HFF-Myc (cell line): ENCODE data around the gene KIF21B.

Experiments used
- DNase-seq: peaks from one replicate; pipeline ENCODE4 v3.0.0-alpha.2; 2011; ENCODE audit warnings: low read depth; ENCODE audit errors: extremely low read depth
- H3K4me3 ChIP-seq: replicated peaks from 2 replicates; pipeline ENCODE4 v1.5.1; 2011; ENCODE audit warnings: low read depth, mild to moderate bottlenecking, control low read depth, low read length
- TF ChIP-seq, protein P1 (sequence below): IDR thresholded peaks from 2 replicates; pipeline ENCODE4 v1.5.1; 2012; ENCODE audit warnings: mild to moderate bottlenecking, low read depth, low read length, control low read depth; ENCODE audit errors: missing control alignments

Gene KIF21B

DNA sequence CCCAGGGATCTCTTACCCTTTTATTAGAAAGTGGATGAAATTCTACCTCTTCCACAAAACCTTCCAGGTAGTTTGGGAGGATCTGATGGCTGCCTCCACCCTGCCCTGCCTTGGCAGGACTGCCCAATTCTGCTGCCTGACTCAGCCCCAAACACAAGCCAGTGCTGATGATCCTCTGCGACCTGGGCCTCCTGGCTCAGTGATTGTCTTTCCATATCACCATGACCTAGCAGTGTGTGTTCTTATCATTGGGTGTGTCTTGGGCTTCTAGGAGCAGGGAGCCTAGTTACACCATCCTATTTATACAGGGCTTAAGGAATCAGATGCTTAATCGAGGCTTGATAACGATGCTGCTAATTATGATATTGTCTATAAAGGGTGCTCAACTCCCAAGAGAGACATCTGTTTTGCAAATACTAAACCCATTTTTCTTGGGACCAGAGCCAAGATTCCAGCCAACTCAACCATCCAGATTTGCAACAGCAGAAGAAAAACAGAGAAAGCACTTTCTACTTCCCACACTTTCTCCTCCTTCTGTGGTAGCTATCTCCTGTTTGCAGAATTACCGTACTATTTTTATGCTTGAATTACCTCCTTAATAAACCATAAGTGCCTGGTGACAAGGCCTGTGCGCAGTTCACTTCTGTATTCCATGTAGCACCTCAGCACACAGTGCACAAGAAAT lies 36.5 kb upstream of the KIF21B start:
- TF ChIP-seq, protein P1, sequence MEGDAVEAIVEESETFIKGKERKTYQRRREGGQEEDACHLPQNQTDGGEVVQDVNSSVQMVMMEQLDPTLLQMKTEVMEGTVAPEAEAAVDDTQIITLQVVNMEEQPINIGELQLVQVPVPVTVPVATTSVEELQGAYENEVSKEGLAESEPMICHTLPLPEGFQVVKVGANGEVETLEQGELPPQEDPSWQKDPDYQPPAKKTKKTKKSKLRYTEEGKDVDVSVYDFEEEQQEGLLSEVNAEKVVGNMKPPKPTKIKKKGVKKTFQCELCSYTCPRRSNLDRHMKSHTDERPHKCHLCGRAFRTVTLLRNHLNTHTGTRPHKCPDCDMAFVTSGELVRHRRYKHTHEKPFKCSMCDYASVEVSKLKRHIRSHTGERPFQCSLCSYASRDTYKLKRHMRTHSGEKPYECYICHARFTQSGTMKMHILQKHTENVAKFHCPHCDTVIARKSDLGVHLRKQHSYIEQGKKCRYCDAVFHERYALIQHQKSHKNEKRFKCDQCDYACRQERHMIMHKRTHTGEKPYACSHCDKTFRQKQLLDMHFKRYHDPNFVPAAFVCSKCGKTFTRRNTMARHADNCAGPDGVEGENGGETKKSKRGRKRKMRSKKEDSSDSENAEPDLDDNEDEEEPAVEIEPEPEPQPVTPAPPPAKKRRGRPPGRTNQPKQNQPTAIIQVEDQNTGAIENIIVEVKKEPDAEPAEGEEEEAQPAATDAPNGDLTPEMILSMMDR: no peak
- no peak overlapping the region for H3K4me3 ChIP-seq
- no peak for DNase-seq

DNA sequence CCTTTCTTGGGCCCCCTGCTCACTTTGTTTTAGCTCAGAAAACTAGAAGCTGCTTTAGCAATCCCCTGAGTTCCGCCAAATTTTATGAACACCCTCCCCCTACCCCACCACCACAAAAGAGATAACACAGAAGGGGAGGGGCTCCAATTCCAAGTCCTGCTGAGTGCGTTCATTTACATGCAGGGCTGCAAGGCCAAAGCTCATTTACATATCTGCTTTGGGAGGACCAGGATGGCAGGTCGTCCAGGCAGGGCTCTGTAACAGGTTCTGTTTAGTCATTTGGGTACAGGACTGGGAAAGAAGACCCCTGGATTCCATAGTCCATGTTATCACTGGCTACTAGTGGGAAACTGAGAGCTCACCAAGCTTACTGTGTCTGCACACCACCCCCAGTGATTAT lies 35.9 kb upstream of the KIF21B start:
- TF ChIP-seq, protein P1: no peak
- no peak for DNase-seq
- H3K4me3 ChIP-seq: no peak overlapping the region

DNA sequence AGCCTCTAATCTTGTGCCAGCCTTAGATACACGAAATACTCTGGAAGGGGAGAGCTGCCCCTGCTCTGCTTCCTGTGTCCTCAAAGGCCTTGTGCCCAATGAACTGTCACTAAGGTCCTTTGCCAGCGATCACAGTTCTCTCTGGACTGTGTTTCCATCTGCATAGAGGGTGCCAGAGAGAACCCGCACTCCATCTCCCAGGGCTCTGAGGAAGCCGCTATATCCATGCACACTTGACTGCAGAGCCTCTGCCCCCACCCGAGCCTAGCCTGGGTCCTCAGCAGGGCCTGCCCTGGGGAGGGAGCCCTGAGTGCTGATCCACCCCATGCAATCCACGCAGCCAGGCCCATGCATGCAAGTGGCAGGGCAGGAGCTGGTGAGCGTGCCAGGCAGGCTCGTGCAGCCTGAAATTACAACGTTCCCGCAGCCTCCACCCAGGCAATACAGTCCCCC lies 30.6 kb upstream of the KIF21B start:
- TF ChIP-seq, protein P1: no peak
- H3K4me3 ChIP-seq: no peak overlapping the region
- no peak for DNase-seq

DNA sequence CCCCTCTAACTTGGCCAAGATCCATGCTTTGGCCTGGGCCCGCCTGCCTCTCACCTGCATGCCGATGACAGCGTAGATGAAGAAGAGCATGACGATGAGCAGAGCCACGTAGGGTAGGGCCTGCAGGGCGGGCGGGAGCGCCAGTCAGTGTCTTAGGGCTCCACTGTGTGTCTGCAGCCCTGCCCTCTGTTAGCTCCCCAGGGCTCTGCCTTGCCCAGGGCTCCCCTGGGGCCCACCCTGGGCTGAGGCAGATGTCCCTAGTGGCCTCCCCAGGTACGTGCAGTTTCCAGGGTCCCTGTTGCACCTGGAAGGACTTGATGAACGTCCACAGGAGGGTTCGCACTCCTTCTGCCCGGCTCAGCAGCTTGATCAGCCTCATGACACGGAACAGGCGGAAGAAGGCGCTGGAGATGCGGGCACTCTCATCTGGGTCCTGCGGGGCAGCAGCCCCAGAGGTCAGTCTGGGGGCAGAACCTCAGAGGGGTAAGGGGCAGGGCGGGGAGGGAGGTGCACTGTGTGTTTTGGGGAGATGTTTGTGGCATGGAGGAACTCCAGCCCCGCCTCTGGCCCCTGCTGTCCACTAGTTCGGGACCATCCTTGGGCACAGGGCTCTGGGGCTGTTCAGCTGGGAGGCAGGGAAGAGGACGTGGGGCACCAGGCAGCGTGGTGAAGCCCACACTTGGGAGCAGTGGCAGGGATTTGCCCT lies 29.8 kb upstream of the KIF21B start:
- TF ChIP-seq, protein P1: no peak
- no peak for DNase-seq
- no peak overlapping the region for H3K4me3 ChIP-seq

DNA sequence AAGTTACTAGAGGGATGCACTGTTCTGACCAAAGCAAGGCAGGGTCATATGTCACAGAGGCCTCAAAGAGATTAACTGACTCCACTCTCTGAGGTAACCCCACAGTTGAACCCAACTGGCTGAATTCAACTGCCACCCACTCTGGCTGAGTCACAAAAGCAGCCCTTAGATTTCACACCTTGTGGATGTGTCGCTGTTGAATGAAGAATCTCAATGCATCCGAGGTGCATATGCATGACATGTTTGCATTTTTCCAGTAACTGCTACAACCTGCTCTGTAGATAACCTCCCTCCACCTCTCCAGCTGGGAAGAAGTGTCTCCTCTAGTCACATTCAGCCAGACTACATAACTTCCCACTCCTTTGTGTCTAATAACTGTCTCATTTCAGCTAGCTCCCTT lies 27.9 kb upstream of the KIF21B start:
- TF ChIP-seq, protein P1: no peak
- no peak for DNase-seq
- H3K4me3 ChIP-seq: no peak overlapping the region

DNA sequence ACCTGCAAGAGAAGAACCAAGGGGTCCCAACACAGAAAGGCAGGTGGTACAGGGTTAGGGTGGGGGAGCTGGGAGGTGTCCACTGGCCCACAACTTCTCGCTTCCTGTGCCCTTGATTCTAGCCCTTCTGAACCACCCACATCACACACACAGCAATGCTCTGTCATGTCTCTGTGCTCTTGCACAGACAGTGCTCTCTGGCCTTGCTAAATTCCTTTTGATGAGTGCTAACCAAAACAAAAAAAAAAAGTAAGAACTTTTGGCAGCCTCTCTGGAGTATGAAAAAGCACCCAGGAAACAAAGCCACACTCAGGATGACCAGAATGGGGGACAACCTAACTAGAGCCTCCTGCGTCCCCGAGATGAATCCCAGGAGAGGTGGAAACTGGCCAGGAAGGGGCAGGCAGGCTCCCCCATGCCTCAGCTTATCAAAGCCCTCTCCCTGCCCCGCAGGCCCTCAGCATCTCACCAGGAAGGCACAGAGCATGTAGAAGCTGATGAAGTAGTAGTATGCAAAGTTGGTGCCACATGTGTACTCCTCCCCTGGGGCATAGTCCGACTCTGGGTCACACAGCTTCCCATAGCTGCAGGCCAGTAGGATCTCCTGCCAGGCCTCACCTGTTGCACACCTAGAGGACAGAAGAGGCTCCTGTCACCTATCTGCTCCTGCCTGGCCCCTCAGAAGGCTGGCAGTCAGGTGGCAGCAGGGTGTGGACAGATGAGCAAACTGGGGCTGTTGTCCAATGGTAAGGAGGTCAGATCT lies 27.2 kb upstream of the KIF21B start:
- H3K4me3 ChIP-seq: no peak overlapping the region
- no peak for DNase-seq
- TF ChIP-seq, protein P1: no peak
